ENCODE results near the gene TBC1D22A. TPM values are rescaled to one million over a fixed set of nuclear protein-coding genes. Genes with fewer than 3 reads are reported as not detected.
A peak's percentile ranks its signal among the peaks of the same experiment; 100 is the strongest.

TBC1D22A gene
- polyA plus RNA-seq, 2 donors = 15.1 to 17.4 TPM

DNA sequence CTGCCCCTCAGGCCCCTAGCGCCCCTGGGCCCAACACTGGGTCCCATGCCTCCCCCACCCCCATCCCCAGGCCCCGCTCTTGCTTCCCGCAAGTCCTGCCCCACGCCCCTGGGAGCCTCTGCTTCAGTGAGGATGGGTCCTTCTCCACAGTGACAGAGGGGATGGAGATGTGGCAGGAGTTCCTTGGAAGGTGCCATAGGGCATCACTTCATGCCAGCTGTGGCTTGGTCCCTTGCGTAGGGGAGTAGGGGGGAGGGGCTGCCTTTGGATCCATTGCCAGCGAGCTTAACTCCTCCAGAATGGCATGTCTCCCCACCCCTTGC, 9.5 kb upstream of the TBC1D22A start:
- Histone ChIP-seq H3K27me3 (ENCODE audit: control insufficient read depth in 1 of 2, insufficient read depth in 2 of 2, low read length in 2 of 2) (no peaks in the 10 kb centered on the region), H3K27ac (ENCODE audit: low read depth in 2 of 2, low read length in 1 of 2) (peak overlapping the region in 1 of 2 donors; percentile 93), H3K4me1 (ENCODE audit: control insufficient read depth in 2 of 2, insufficient read depth in 2 of 2, low read length in 1 of 2) (peaks cover 8 to 35% of the 10 kb centered on the region in 2 donors), H3K36me3 (ENCODE audit: control insufficient read depth in 2 of 2, insufficient read depth in 2 of 2, low read length in 1 of 2) (no peaks in the 10 kb centered on the region), H3K4me3 (ENCODE audit: low read depth in 1 of 2, low read length in 2 of 2) (no peak overlapping the region), H3K9me3 (ENCODE audit: control insufficient read depth in 2 of 2, insufficient read depth in 1 of 2, low read depth in 1 of 2, low read length in 1 of 2) (no peaks in the 10 kb centered on the region)
- WGBS, 2 donors = 92 to 97% methylated on average over 3 to 6 of the region's 6 CpGs

- H3K4me3 ChIP-seq (ENCODE audit: low read depth in 1 of 2, low read length in 2 of 2) = no peak overlapping the region
- 89 to 92% methylated on average over 8 of the region's 8 CpGs for WGBS, 2 donors
Observed at GRCh38 chr22:46753360-46753759, 9.1 kb upstream of the TBC1D22A start.

DNA sequence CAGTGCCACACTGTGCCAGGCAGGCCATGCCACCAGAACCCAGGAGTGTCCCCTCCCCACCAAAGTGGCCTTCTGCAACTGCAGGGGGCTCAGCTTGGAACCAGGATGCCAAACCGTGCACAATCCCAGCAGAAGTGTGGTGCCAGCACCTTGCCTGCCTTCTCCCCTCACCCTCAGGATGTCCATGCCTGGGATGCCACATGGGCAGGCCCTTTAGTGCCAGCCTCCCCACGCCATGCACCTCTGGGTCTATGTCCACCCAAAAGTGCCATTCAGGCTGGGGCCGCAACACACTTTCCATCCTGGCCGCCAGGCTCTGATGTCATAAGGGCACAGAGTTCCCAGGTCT, 8.7 kb upstream of the TBC1D22A start:
- no peaks in the 10 kb centered on the region for H3K27me3 ChIP-seq (ENCODE audit: control insufficient read depth in 1 of 2, insufficient read depth in 2 of 2, low read length in 2 of 2)
- 75 to 83% methylated on average over 4 of the region's 4 CpGs for WGBS, 2 donors
- H3K4me1 ChIP-seq (ENCODE audit: control insufficient read depth in 2 of 2, insufficient read depth in 2 of 2, low read length in 1 of 2) = peaks cover 8 to 35% of the 10 kb centered on the region in 2 donors
- no peak overlapping the region for H3K4me3 ChIP-seq (ENCODE audit: low read depth in 1 of 2, low read length in 2 of 2)
- H3K9me3 ChIP-seq (ENCODE audit: control insufficient read depth in 2 of 2, insufficient read depth in 1 of 2, low read depth in 1 of 2, low read length in 1 of 2) = no peaks in the 10 kb centered on the region
- H3K27ac ChIP-seq (ENCODE audit: low read depth in 2 of 2, low read length in 1 of 2) = peak overlapping the region; percentile 91 to 93
- no peaks in the 10 kb centered on the region for H3K36me3 ChIP-seq (ENCODE audit: control insufficient read depth in 2 of 2, insufficient read depth in 2 of 2, low read length in 1 of 2)

More at GRCh38 chr22:46753360-46753759, 9.1 kb upstream of the TBC1D22A start:
- Histone ChIP-seq H3K27ac (ENCODE audit: low read depth in 2 of 2, low read length in 1 of 2) (peak overlapping the region; percentile 91 to 93), H3K36me3 (ENCODE audit: control insufficient read depth in 2 of 2, insufficient read depth in 2 of 2, low read length in 1 of 2) (no peaks in the 10 kb centered on the region), H3K4me1 (ENCODE audit: control insufficient read depth in 2 of 2, insufficient read depth in 2 of 2, low read length in 1 of 2) (peaks cover 8 to 35% of the 10 kb centered on the region in 2 donors), H3K9me3 (ENCODE audit: control insufficient read depth in 2 of 2, insufficient read depth in 1 of 2, low read depth in 1 of 2, low read length in 1 of 2) (no peaks in the 10 kb centered on the region), H3K27me3 (ENCODE audit: control insufficient read depth in 1 of 2, insufficient read depth in 2 of 2, low read length in 2 of 2) (no peaks in the 10 kb centered on the region)

DNA sequence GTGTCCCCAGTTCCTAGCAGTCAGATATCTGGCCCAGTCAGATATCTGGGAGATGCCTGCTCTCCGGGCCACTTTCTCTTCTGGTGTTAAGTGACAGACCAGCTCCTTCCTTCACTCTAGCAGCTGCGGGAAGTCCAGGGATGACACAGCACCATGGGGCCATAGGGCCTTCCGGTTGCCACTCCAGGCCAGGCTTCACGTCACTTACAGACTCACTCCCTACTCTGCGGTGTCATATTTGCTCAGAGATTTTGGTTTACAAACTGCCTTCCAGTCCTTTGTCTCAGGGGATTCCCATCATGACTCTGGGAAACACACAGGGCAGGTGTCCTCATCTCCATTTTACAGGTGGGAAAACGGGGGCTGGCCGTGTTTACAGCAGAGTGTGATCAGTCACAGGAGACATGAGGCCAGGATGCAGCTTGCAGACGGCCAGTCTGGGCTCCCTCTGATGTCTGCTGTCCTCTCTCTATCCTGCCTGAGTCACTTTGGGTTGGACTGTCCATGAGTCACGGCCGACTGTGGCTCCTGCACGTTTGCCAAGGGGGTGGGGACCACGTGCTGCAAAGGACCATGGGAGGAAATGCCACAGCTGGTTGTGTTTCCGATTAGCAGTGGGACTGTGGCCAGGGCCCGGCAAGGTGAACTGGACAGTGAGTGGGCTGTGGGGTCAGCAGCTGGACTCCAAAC, 8.2 kb upstream of the TBC1D22A start:
- Histone ChIP-seq H3K36me3 (ENCODE audit: control insufficient read depth in 2 of 2, insufficient read depth in 2 of 2, low read length in 1 of 2) (no peaks in the 10 kb centered on the region), H3K27ac (ENCODE audit: low read depth in 2 of 2, low read length in 1 of 2) (peak overlapping the region; percentile 91 to 93), H3K4me1 (ENCODE audit: control insufficient read depth in 2 of 2, insufficient read depth in 2 of 2, low read length in 1 of 2) (peaks cover 8 to 34% of the 10 kb centered on the region in 2 donors), H3K9me3 (ENCODE audit: control insufficient read depth in 2 of 2, insufficient read depth in 1 of 2, low read depth in 1 of 2, low read length in 1 of 2) (no peaks in the 10 kb centered on the region), H3K4me3 (ENCODE audit: low read depth in 1 of 2, low read length in 2 of 2) (no peak overlapping the region), H3K27me3 (ENCODE audit: control insufficient read depth in 1 of 2, insufficient read depth in 2 of 2, low read length in 2 of 2) (no peaks in the 10 kb centered on the region)
- WGBS, 2 donors = 16 to 21% methylated on average over 14 of the region's 14 CpGs

DNA sequence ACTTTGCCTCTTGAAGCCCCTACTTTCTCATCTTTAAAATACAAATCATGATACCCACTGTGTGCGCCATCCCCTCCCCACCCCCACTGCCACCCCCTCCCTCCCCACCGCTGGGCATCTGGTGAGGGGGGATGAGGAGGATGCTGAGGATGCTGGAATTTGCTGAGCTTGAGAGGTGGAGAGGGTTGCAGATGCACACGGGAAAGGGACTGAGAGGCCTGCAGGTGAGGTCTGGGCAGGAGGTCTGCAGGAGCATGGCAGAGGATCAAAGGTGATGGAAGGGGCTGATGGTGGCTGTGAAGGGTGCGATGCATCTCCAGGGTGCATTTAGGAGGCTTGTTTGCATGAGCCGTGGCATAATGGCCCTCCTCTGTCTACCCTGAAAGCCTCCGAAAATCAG, 7.6 kb upstream of the TBC1D22A start:
- 80% methylated on average over 6 of the region's 6 CpGs for WGBS, 2 donors

DNA sequence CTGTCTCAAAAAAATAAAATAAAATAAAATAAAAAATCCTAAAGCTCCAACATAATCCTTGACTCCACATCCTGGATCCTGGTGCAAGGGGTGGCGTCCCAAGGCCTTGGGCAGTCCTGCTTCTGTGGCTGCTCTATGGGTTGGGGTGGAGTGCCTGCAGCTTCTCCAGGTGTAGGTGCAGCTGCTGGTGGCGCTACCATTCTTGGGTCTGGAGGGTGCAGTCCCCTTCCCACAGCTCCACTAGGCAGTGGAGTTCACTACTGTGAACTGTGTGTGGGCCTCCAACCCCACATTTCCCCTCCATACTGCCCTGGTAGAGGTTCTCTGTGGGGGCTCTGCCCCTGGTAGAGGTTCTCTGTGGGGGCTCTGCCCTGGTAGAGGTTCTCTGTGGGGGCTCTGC, 6.9 kb upstream of the TBC1D22A start:
- Histone ChIP-seq H3K27ac (ENCODE audit: low read depth in 2 of 2, low read length in 1 of 2) (no peak overlapping the region), H3K4me1 (ENCODE audit: control insufficient read depth in 2 of 2, insufficient read depth in 2 of 2, low read length in 1 of 2) (peaks cover 2 to 21% of the 10 kb centered on the region in 2 donors), H3K9me3 (ENCODE audit: control insufficient read depth in 2 of 2, insufficient read depth in 1 of 2, low read depth in 1 of 2, low read length in 1 of 2) (no peaks in the 10 kb centered on the region), H3K36me3 (ENCODE audit: control insufficient read depth in 2 of 2, insufficient read depth in 2 of 2, low read length in 1 of 2) (no peaks in the 10 kb centered on the region), H3K27me3 (ENCODE audit: control insufficient read depth in 1 of 2, insufficient read depth in 2 of 2, low read length in 2 of 2) (no peaks in the 10 kb centered on the region), H3K4me3 (ENCODE audit: low read depth in 1 of 2, low read length in 2 of 2) (no peak overlapping the region)
- WGBS, 2 donors = 100% methylated on average over 2 of the region's 2 CpGs

More for the DNA sequence above, 7.6 kb upstream of the TBC1D22A start:
- Histone ChIP-seq H3K4me3 (ENCODE audit: low read depth in 1 of 2, low read length in 2 of 2) (no peak overlapping the region), H3K9me3 (ENCODE audit: control insufficient read depth in 2 of 2, insufficient read depth in 1 of 2, low read depth in 1 of 2, low read length in 1 of 2) (no peaks in the 10 kb centered on the region), H3K4me1 (ENCODE audit: control insufficient read depth in 2 of 2, insufficient read depth in 2 of 2, low read length in 1 of 2) (peaks cover 5 to 28% of the 10 kb centered on the region in 2 donors), H3K27ac (ENCODE audit: low read depth in 2 of 2, low read length in 1 of 2) (peak overlapping the region; percentile 91 to 93), H3K36me3 (ENCODE audit: control insufficient read depth in 2 of 2, insufficient read depth in 2 of 2, low read length in 1 of 2) (no peaks in the 10 kb centered on the region), H3K27me3 (ENCODE audit: control insufficient read depth in 1 of 2, insufficient read depth in 2 of 2, low read length in 2 of 2) (no peaks in the 10 kb centered on the region)

- Histone ChIP-seq H3K4me1 (ENCODE audit: control insufficient read depth in 2 of 2, insufficient read depth in 2 of 2, low read length in 1 of 2) (peaks cover 2 to 17% of the 10 kb centered on the region in 2 donors), H3K27ac (ENCODE audit: low read depth in 2 of 2, low read length in 1 of 2) (no peak overlapping the region), H3K9me3 (ENCODE audit: control insufficient read depth in 2 of 2, insufficient read depth in 1 of 2, low read depth in 1 of 2, low read length in 1 of 2) (no peaks in the 10 kb centered on the region), H3K4me3 (ENCODE audit: low read depth in 1 of 2, low read length in 2 of 2) (no peak overlapping the region), H3K36me3 (ENCODE audit: control insufficient read depth in 2 of 2, insufficient read depth in 2 of 2, low read length in 1 of 2) (no peaks in the 10 kb centered on the region), H3K27me3 (ENCODE audit: control insufficient read depth in 1 of 2, insufficient read depth in 2 of 2, low read length in 2 of 2) (no peaks in the 10 kb centered on the region)
- WGBS, 2 donors = 96 to 100% methylated on average over 1 of the region's 1 CpG
Observed at GRCh38 chr22:46756097-46756496, 6.4 kb upstream of the TBC1D22A start.

- Histone ChIP-seq H3K36me3 (ENCODE audit: control insufficient read depth in 2 of 2, insufficient read depth in 2 of 2, low read length in 1 of 2) (no peaks in the 10 kb centered on the region), H3K4me3 (ENCODE audit: low read depth in 1 of 2, low read length in 2 of 2) (no peak overlapping the region), H3K9me3 (ENCODE audit: control insufficient read depth in 2 of 2, insufficient read depth in 1 of 2, low read depth in 1 of 2, low read length in 1 of 2) (no peaks in the 10 kb centered on the region), H3K4me1 (ENCODE audit: control insufficient read depth in 2 of 2, insufficient read depth in 2 of 2, low read length in 1 of 2) (peaks cover 2 to 15% of the 10 kb centered on the region in 2 donors), H3K27me3 (ENCODE audit: control insufficient read depth in 1 of 2, insufficient read depth in 2 of 2, low read length in 2 of 2) (no peaks in the 10 kb centered on the region), H3K27ac (ENCODE audit: low read depth in 2 of 2, low read length in 1 of 2) (no peak overlapping the region)
- WGBS, 2 donors = 86 to 95% methylated on average over 2 of the region's 2 CpGs
Observed at GRCh38 chr22:46757104-46757503, 5.3 kb upstream of the TBC1D22A start.

DNA sequence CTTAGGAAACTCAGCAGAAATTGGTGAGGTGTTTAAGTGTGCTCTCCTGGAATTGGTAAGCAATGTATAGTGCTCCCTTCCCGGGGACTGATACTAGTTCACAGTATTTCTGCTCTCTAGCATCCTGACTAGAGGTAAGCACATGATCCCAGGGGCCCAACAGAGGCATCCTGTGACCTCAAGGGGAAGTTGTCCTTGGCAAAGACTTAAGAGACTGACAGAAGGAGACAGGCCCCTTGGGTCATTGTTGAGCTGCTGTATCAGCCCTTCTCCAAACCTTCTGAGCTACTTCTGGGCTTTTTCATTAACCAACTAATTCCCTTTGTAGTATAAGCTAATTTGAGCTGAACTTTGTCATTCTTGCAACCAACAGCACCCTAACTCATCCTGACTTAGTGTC, 4.3 kb upstream of the TBC1D22A start:
- H3K4me3 ChIP-seq (ENCODE audit: low read depth in 1 of 2, low read length in 2 of 2) = no peak overlapping the region
- no peaks in the 10 kb centered on the region for H3K27me3 ChIP-seq (ENCODE audit: control insufficient read depth in 1 of 2, insufficient read depth in 2 of 2, low read length in 2 of 2)
- no peaks in the 10 kb centered on the region for H3K36me3 ChIP-seq (ENCODE audit: control insufficient read depth in 2 of 2, insufficient read depth in 2 of 2, low read length in 1 of 2)
- WGBS, 2 donors = 72 to 86% methylated on average over 1 of the region's 1 CpG
- no peak overlapping the region for H3K27ac ChIP-seq (ENCODE audit: low read depth in 2 of 2, low read length in 1 of 2)
- H3K9me3 ChIP-seq (ENCODE audit: control insufficient read depth in 2 of 2, insufficient read depth in 1 of 2, low read depth in 1 of 2, low read length in 1 of 2) = no peaks in the 10 kb centered on the region
- H3K4me1 ChIP-seq (ENCODE audit: control insufficient read depth in 2 of 2, insufficient read depth in 2 of 2, low read length in 1 of 2) = peaks cover 2 to 15% of the 10 kb centered on the region in 2 donors

- Histone ChIP-seq H3K4me3 (ENCODE audit: low read depth in 1 of 2, low read length in 2 of 2) (no peak overlapping the region), H3K27me3 (ENCODE audit: control insufficient read depth in 1 of 2, insufficient read depth in 2 of 2, low read length in 2 of 2) (no peaks in the 10 kb centered on the region), H3K36me3 (ENCODE audit: control insufficient read depth in 2 of 2, insufficient read depth in 2 of 2, low read length in 1 of 2) (no peaks in the 10 kb centered on the region), H3K27ac (ENCODE audit: low read depth in 2 of 2, low read length in 1 of 2) (no peak overlapping the region), H3K9me3 (ENCODE audit: control insufficient read depth in 2 of 2, insufficient read depth in 1 of 2, low read depth in 1 of 2, low read length in 1 of 2) (no peaks in the 10 kb centered on the region), H3K4me1 (ENCODE audit: control insufficient read depth in 2 of 2, insufficient read depth in 2 of 2, low read length in 1 of 2) (peaks cover 2 to 10% of the 10 kb centered on the region in 2 donors)
- WGBS, 2 donors = 43 to 45% methylated on average over 6 of the region's 6 CpGs
Observed at GRCh38 chr22:46758867-46759290, 3.6 kb upstream of the TBC1D22A start.
